ENCODE measurements around the gene CMBL. TPM values are rescaled to one million over a fixed set of nuclear protein-coding genes. Genes with fewer than 3 reads are reported as not detected.
"Not testable (repeated sequence)": the region's sequence is repeated elsewhere in the genome, so short reads cannot be mapped to it uniquely, and the experiment has no call there.

The CMBL gene
- total RNA-seq, 2 donors from 2014 or later: 123 to 186 TPM

DNA sequence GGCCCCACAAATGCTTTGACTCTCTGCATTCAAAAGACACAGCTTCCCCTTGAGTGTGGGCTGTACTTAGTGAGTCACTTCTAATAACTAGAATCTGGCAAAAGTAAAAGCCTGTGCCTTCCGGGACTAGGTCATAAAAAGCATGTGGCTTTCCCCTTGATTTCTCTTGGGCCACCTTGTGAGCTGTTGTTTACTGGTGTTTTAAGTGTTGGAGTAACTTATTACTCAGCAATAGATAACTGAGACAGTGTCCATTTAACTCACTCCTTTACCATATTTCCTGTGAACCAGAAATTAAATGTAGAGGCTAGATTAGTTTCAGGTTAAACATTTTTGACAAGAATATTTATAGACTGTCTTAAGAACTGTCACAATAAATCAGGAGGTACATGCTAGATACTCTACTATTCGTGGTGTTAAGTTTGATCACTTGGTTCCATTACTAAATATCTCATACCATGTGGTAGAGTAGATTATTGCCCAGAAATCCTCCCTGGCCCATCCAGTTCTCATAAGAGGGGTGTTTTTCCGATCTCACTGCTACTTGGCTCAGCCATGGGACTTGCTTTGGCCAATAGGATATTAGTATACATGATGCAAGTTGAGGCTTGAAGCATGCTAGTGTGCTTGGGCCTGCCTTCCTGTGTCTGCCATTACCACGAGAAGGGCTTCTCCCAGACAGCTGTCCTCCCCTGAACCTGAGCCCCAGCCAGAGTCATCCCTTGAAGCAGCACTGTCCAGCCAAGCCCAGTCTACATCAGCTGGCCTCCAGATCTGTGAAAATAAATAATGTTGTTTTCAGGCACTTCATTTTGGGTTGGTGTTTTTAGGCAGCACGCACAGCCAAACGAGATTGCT, 10.4 kb upstream of the CMBL start:
- H3K9ac ChIP-seq (ENCODE audit: low read depth in 2 of 2, low read length in 2 of 2): no peak overlapping the region
- H3K27ac ChIP-seq: no peak overlapping the region
- no peaks in the 10 kb centered on the region for H3K27me3 ChIP-seq
- DNase-seq: no peak
- no peaks in the 10 kb centered on the region for H3K4me1 ChIP-seq
- H3K9me3 ChIP-seq: no peaks in the 10 kb centered on the region
- intact Hi-C loops (cut with DNase I): no loop called here
- H3K4me3 ChIP-seq: no peak overlapping the region
- TF ChIP-seq, protein P1, sequence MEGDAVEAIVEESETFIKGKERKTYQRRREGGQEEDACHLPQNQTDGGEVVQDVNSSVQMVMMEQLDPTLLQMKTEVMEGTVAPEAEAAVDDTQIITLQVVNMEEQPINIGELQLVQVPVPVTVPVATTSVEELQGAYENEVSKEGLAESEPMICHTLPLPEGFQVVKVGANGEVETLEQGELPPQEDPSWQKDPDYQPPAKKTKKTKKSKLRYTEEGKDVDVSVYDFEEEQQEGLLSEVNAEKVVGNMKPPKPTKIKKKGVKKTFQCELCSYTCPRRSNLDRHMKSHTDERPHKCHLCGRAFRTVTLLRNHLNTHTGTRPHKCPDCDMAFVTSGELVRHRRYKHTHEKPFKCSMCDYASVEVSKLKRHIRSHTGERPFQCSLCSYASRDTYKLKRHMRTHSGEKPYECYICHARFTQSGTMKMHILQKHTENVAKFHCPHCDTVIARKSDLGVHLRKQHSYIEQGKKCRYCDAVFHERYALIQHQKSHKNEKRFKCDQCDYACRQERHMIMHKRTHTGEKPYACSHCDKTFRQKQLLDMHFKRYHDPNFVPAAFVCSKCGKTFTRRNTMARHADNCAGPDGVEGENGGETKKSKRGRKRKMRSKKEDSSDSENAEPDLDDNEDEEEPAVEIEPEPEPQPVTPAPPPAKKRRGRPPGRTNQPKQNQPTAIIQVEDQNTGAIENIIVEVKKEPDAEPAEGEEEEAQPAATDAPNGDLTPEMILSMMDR (IDR thresholded peaks at IDR 0.05): no peak
- H3K36me3 ChIP-seq: no peaks in the 10 kb centered on the region

DNA sequence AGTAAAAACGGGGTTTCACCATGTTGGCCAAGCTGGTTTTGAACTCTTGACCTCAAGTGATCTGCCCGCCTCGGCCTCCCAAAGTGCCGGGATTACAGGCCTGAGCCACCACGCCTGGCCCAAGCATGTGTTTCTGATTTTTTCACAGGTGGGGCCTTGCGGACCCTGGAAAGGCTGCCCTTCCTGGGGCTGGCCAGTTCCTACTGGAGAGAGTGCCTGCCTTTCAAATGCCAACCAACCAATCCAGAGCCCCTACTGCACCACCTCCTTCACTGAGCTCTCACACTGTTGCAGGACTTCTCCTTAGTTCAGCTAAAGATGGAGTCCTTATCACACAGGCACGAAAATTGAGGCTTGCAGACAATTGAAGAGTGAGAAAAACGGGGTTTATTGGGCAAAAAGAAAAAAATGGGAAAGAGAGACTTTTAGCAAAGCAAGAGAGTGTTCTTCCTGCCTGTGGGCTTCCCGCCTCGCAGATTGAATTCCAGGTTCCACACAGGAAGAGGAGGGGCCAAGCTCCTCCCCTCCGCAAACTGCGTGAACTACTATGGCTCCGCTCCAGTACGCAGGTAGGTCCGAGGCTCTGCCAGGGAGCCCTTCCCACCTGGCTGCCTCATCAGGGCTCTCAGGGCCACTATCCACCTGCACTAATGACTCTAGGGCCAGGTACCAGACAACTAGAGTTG, 8.3 kb upstream of the CMBL start:
- no peak for DNase-seq
- H3K4me1 ChIP-seq: no peaks in the 10 kb centered on the region
- H3K36me3 ChIP-seq: no peaks in the 10 kb centered on the region
- no peaks in the 10 kb centered on the region for H3K27me3 ChIP-seq
- TF ChIP-seq, protein P1 (IDR thresholded peaks at IDR 0.05): no peak
- H3K27ac ChIP-seq: no peak overlapping the region
- H3K9me3 ChIP-seq: no peaks in the 10 kb centered on the region
- no peak overlapping the region for H3K9ac ChIP-seq (ENCODE audit: low read depth in 2 of 2, low read length in 2 of 2)
- intact Hi-C loops (cut with DNase I): no loop called here
- no peak overlapping the region for H3K4me3 ChIP-seq

DNA sequence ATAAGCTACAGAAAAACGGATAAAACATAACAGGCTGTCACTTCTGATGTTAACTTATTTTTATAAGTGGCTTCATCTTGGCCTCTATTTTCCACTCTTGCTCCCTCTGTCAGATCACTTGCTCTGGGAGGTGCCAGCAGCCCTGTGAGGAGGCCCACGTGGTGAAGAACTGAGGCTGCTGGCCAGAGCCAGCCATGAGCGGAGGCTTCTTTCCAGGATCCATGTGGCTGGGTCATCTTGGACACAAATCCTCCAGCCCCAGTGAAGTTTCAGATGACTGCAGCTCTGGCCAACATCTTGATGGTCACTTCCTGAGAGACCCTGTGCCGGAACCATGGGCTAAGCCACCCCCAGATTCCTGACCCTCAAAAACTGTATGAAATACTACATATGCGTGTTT, 7.5 kb upstream of the CMBL start:
- Histone ChIP-seq H3K9ac (ENCODE audit: low read depth in 2 of 2, low read length in 2 of 2) (no peak overlapping the region), H3K4me3 (no peak overlapping the region), H3K4me1 (no peaks in the 10 kb centered on the region), H3K27ac (no peak overlapping the region), H3K9me3 (no peaks in the 10 kb centered on the region), H3K27me3 (no peaks in the 10 kb centered on the region), H3K36me3 (no peaks in the 10 kb centered on the region)
- intact Hi-C loops (cut with DNase I): no loop called here
- no peak for DNase-seq
- TF ChIP-seq, protein P1 (IDR thresholded peaks at IDR 0.05): no peak

DNA sequence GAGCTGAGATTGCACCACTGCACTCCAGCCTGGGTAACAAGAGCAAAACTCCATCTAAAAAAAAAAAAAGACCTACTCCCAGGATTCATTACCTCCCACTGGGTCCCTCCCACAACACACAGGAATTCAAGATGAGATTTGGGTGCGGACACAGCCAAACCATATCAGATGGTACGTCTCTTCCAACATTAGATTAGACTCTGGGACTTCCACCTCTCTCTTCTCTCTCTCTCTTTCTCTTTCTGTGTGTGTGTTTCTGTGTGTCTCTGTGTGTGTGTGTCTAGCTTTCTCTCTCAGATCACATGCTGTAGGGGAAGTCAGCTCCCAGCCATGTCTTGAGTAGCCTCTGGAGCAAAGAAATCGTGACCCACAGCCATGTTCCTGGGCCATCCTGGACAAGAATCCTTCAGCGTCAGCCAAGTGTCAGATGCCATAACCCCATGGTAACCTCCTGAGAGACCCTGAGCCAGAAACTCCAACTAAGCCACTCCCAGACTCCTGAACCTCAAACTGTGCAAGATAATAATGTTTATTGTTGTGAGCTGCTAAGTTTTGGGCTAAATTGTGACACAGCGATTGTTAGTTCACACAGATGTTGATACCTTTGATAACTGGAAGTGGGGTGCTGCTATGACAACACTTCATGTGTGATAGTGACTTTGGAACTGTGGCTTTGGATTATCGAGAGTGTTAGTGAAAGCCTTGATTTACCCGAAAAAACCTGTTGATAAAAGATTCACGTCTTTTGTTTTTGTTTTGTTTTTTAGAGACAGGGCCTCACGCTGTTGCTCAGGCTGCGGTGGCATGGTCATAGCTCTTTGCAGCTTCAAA, 4.1 kb upstream of the CMBL start:
- H3K36me3 ChIP-seq: no peaks in the 10 kb centered on the region
- H3K9ac ChIP-seq (ENCODE audit: low read depth in 2 of 2, low read length in 2 of 2): no peak overlapping the region
- no peak for DNase-seq
- no peaks in the 10 kb centered on the region for H3K4me1 ChIP-seq
- no peak overlapping the region for H3K4me3 ChIP-seq
- no peaks in the 10 kb centered on the region for H3K27me3 ChIP-seq
- H3K27ac ChIP-seq: no peak overlapping the region
- TF ChIP-seq, protein P1 (IDR thresholded peaks at IDR 0.05): no peak
- no peaks in the 10 kb centered on the region for H3K9me3 ChIP-seq
- intact Hi-C loops (cut with DNase I): no loop called here

DNA sequence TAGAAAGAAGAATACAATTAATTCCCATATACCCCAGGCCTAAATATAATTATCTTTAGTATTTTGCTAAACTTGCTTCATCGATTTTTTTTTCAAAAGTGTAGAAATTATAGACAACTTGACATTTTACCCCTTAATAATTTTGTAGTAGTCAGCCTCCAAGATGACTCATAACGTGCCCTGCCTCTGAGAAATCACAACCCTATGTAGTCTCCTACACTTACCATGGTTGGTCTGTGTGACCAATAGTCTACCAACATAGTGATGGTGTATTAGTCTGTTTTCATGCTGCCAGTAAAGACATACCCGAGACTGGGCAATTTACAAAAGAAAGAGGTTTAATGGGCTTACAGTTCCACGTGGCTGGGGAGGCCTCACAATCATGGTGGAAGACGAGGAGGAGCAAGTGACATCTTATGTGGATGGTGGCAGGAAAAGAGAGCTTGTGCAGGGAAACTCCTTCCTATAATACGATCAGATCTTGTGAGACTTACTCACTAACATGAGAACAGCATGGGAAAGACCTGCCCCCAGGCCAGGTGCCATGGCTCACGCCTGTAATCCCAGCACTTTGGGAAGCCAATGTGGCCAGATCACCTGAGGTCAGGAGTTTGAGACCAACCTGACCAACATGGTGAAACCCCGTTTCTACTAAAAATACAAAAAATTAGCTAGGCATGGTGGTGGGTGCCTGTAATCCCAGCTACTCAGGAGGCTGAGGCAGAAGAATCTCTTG, 3.3 kb upstream of the CMBL start:
- DNase-seq; H3K36me3 ChIP-seq; H3K9ac ChIP-seq (ENCODE audit: low read depth in 2 of 2, low read length in 2 of 2); H3K4me1 ChIP-seq; H3K9me3 ChIP-seq; H3K27me3 ChIP-seq; H3K4me3 ChIP-seq; intact Hi-C loops (cut with DNase I): not testable (repeated sequence)
- H3K27ac ChIP-seq: peak overlapping the region; percentile 8

Measured in colonic mucosa (tissue), 4 donors.